Measurements from ENCODE around the gene SLC38A10. TPM values are rescaled to one million over a fixed set of nuclear protein-coding genes. Genes with fewer than 3 reads are reported as not detected.

The SLC38A10 gene
- total and polyA plus RNA-seq, 12 donors, result 17.6 to 190 (median 102) TPM

- H3K9me3 ChIP-seq (replicated peaks in 1 of 3), result no peaks in the 10 kb centered on the region
- no peak overlapping the region for H3K4me3 ChIP-seq
- H3K27ac ChIP-seq, result peak overlapping the region in 1 of 5 donors; percentile 59
- peaks cover 0 to 15% of the 10 kb centered on the region in 2 donors for H3K4me1 ChIP-seq (replicated peaks in 1 of 2)
- no peak for DNase-seq
- 82 to 90% (median 89%) methylated on average over 11 to 15 of the region's 15 CpGs for WGBS, 4 donors
- no peak for TF ChIP-seq CTCF (IDR thresholded peaks at IDR 0.05)
- TF ChIP-seq POLR2A (IDR thresholded peaks at IDR 0.05), result no peak
- H3K27me3 ChIP-seq, result no peaks in the 10 kb centered on the region
- intact Hi-C loops (cut with DNase I), result loop anchor here (5.0 kb wide), 2 partner anchors 235 to 345 kb away; no protein-coding TSS in a partner anchor
- H3K36me3 ChIP-seq (replicated peaks in 1 of 2), result peaks cover 0 to 43% of the 10 kb centered on the region in 2 donors
These were observed 42.7 kb downstream of the SLC38A10 start for GRCh38 chr17:81252326-81252986.

GRCh38 chr17:81251709-81252301 lies 43.3 kb downstream of the SLC38A10 start:
- DNase-seq, result no peak
- intact Hi-C loops (cut with DNase I), result loop anchor here (5.0 kb wide), 2 partner anchors 235 to 345 kb away; no protein-coding TSS in a partner anchor
- 74 to 93% (median 86%) methylated on average over 16 to 29 of the region's 29 CpGs for WGBS, 4 donors
- Histone ChIP-seq H3K36me3 (replicated peaks in 1 of 2) (peaks cover 0 to 37% of the 10 kb centered on the region in 2 donors), H3K4me3 (no peak overlapping the region), H3K9me3 (replicated peaks in 1 of 3) (no peaks in the 10 kb centered on the region), H3K4me1 (replicated peaks in 1 of 2) (peaks cover 0 to 15% of the 10 kb centered on the region in 2 donors), H3K27ac (peak overlapping the region in 1 of 5 donors; percentile 59), H3K27me3 (no peaks in the 10 kb centered on the region)
- TF ChIP-seq POLR2A (IDR thresholded peaks at IDR 0.05), result no peak
- no peak for TF ChIP-seq CTCF (IDR thresholded peaks at IDR 0.05)

- Histone ChIP-seq H3K9me3 (replicated peaks in 1 of 3) (no peaks in the 10 kb centered on the region), H3K36me3 (replicated peaks in 1 of 2) (peaks cover 0 to 37% of the 10 kb centered on the region in 2 donors), H3K4me3 (no peak overlapping the region), H3K4me1 (replicated peaks in 1 of 2) (peaks cover 0 to 12% of the 10 kb centered on the region in 2 donors), H3K27ac (peak overlapping the region in 1 of 5 donors; percentile 59), H3K27me3 (no peaks in the 10 kb centered on the region)
- TF ChIP-seq POLR2A (IDR thresholded peaks at IDR 0.05) (no peak), CTCF (IDR thresholded peaks at IDR 0.05) (no peak)
- DNase-seq, result no peak
- 73 to 89% (median 84%) methylated on average over 12 to 25 of the region's 25 CpGs for WGBS, 4 donors
- intact Hi-C loops (cut with DNase I), result loop anchor here (5.0 kb wide), 2 partner anchors 236 to 346 kb away; no protein-coding TSS in a partner anchor
These were observed 43.9 kb downstream of the SLC38A10 start for GRCh38 chr17:81251094-81251708.
